T47D (cell line): Measurements from ENCODE around the gene AMOT.

Experiments
- DNase-seq, 2 experiments: peaks; one replicate each; pipeline versions ENCODE4 v3.0.0 to v3.0.0-alpha.2; 2011 to 2012; ENCODE audit warnings: low read depth in 1 of 2, low spot score in 1 of 2
- JUND ChIP-seq: IDR thresholded peaks from 2 replicates; pipeline ENCODE4 v1.6.1; 2012; ENCODE audit warnings: low read depth
- in situ Hi-C: cut with HindIII; loops from 2 replicates; pipeline ENCODE4 v1.10.0; 2016; ENCODE audit warnings: low sequenced_read_pairs, low pct_unique_long_range_greater_than_20kb

The AMOT gene

GRCh38 chrX:112808651-112809195, 31.9 kb downstream of the AMOT start:
- in situ Hi-C loops: no loop called here
- no peak for TF ChIP-seq JUND
- no peak for DNase-seq

- no peak for DNase-seq
- in situ Hi-C loops: no loop called here
- no peak for TF ChIP-seq JUND
These were observed 32.6 kb downstream of the AMOT start for GRCh38 chrX:112808007-112808406.

- in situ Hi-C loops: no loop called here
- no peak for TF ChIP-seq JUND
These were observed 37.6 kb downstream of the AMOT start for GRCh38 chrX:112803060-112803459.

GRCh38 chrX:112802541-112802940, 38.1 kb downstream of the AMOT start:
- DNase-seq: no peak
- no peak for TF ChIP-seq JUND
- in situ Hi-C loops: no loop called here

More at GRCh38 chrX:112803060-112803459, 37.6 kb downstream of the AMOT start:
- no peak for DNase-seq

- no peak for TF ChIP-seq JUND
- in situ Hi-C loops: no loop called here
- no peak for DNase-seq
These were observed 39.5 kb downstream of the AMOT start for GRCh38 chrX:112800971-112801775.

GRCh38 chrX:112799425-112799824, 41.2 kb downstream of the AMOT start:
- in situ Hi-C loops: no loop called here
- DNase-seq: no peak
- no peak for TF ChIP-seq JUND

- no peak for TF ChIP-seq JUND
- in situ Hi-C loops: no loop called here
These were observed 41.9 kb downstream of the AMOT start for GRCh38 chrX:112798736-112799135.

GRCh38 chrX:112789931-112790330, 50.7 kb downstream of the AMOT start:
- TF ChIP-seq JUND: no peak
- DNase-seq: no peak
- in situ Hi-C loops: no loop called here

More at GRCh38 chrX:112798736-112799135, 41.9 kb downstream of the AMOT start:
- DNase-seq: no peak

GRCh38 chrX:112786076-112786475, 54.6 kb downstream of the AMOT start:
- no peak for TF ChIP-seq JUND
- no peak for DNase-seq
- in situ Hi-C loops: no loop called here

GRCh38 chrX:112785344-112785743, 55.3 kb downstream of the AMOT start:
- in situ Hi-C loops: no loop called here
- no peak for DNase-seq
- TF ChIP-seq JUND: no peak

GRCh38 chrX:112784692-112785091, 55.9 kb downstream of the AMOT start:
- no peak for DNase-seq
- in situ Hi-C loops: no loop called here
- no peak for TF ChIP-seq JUND

- no peak for TF ChIP-seq JUND
- in situ Hi-C loops: no loop called here
- no peak for DNase-seq
These were observed 61.5 kb downstream of the AMOT start for GRCh38 chrX:112779139-112779538.

GRCh38 chrX:112774651-112775293, 65.9 kb downstream of the AMOT start:
- in situ Hi-C loops: no loop called here
- no peak for TF ChIP-seq JUND
- DNase-seq: no peak
